ENCODE measurements around the gene LDB2.

GRCh38 chr4:16790508-16790907 is 107.9 kb downstream of the LDB2 start:
- TF ChIP-seq CTCF (conservative IDR thresholded peaks at IDR 0.05; ENCODE audit: low read depth, low read length) (no peak), EZH2 (IDR thresholded peaks at IDR 0.05; ENCODE audit: low read length, unreplicated experiment) (no peak), EZH2phosphoT487 (IDR thresholded peaks at IDR 0.05; ENCODE audit: borderline replicate concordance, low read length) (no peak)

All from PC-3 (cell line).